HEK293T (cell line): ENCODE data around the gene TOR4A.

Experiments
- CTCF ChIA-PET: fragments of 350-600 bp; formaldehyde crosslinking; extraction: SDS; loops from one replicate; lab custom pipeline; 2021; ENCODE audit warnings: antibody characterized with exemption, inconsistent platforms; lab: Yijun Ruan, JAX
- POLR2A ChIA-PET: fragments of 350-600 bp; formaldehyde crosslinking; extraction: SDS; loops from one replicate; lab custom pipeline; 2020; ENCODE audit warnings: antibody characterized with exemption, inconsistent platforms; lab: Yijun Ruan, JAX
- DNase-seq: peaks from one replicate; pipeline ENCODE4 v3.0.0; 2012; ENCODE audit warnings: mixed read lengths; ENCODE audit errors: extremely low spot score
- ARNT ChIP-seq: fragments of 450-650 bp; IDR thresholded peaks from 2 replicates; pipeline ENCODE4 v1.6.1; 2017; ENCODE audit warnings: mild to moderate bottlenecking
- BHLHE40 ChIP-seq: fragments of 450-650 bp; IDR thresholded peaks from 2 replicates; pipeline ENCODE4 v1.6.1; 2016; ENCODE audit warnings: mild to moderate bottlenecking, moderate library complexity, borderline replicate concordance
- CTBP1 ChIP-seq: fragments of 450-650 bp; IDR thresholded peaks from 2 replicates; pipeline ENCODE4 v1.6.1; 2016; ENCODE audit warnings: borderline replicate concordance
- ELF4 ChIP-seq: fragments of 450-650 bp; IDR thresholded peaks from 2 replicates; pipeline ENCODE4 v1.6.1; 2017; ENCODE audit warnings: antibody characterized with exemption
- FOXA1 ChIP-seq: fragments of 450-650 bp; IDR thresholded peaks from 2 replicates; pipeline ENCODE4 v1.6.1; 2016; ENCODE audit warnings: mild to moderate bottlenecking
- FOXK2 ChIP-seq: fragments of 450-650 bp; IDR thresholded peaks from 2 replicates; pipeline ENCODE4 v1.6.1; 2016; ENCODE audit warnings: mild to moderate bottlenecking
- FOXM1 ChIP-seq: fragments of 450-650 bp; IDR thresholded peaks from 2 replicates; pipeline ENCODE4 v1.6.1; 2017; ENCODE audit warnings: mild to moderate bottlenecking, borderline replicate concordance
- HDGF ChIP-seq: fragments of 450-650 bp; IDR thresholded peaks from 2 replicates; pipeline ENCODE4 v1.6.1; 2017; ENCODE audit warnings: antibody characterized with exemption, borderline replicate concordance
- L3MBTL2 ChIP-seq: fragments of 450-650 bp; conservative IDR thresholded peaks from 2 replicates; pipeline ENCODE4 v1.6.1; 2016; ENCODE audit warnings: mild to moderate bottlenecking
- LEF1 ChIP-seq: fragments of 450-650 bp; IDR thresholded peaks from 2 replicates; pipeline ENCODE4 v1.6.1; 2017; ENCODE audit warnings: mild to moderate bottlenecking, borderline replicate concordance
- NFRKB ChIP-seq: fragments of 450-650 bp; IDR thresholded peaks from 2 replicates; pipeline ENCODE4 v1.6.1; 2016; ENCODE audit warnings: mild to moderate bottlenecking, moderate library complexity
- PKNOX1 ChIP-seq: fragments of 450-650 bp; IDR thresholded peaks from 2 replicates; pipeline ENCODE4 v1.6.1; 2016
- SP1 ChIP-seq: fragments of 450-650 bp; IDR thresholded peaks from 2 replicates; pipeline ENCODE4 v1.6.1; 2017
- SUZ12 ChIP-seq: fragments of 450-650 bp; IDR thresholded peaks from 2 replicates; pipeline ENCODE4 v1.6.1; 2016; ENCODE audit warnings: mild to moderate bottlenecking
- TARDBP ChIP-seq: fragments of 450-650 bp; IDR thresholded peaks from 2 replicates; pipeline ENCODE4 v1.6.1; 2016
- ZNF384 ChIP-seq: fragments of 450-650 bp; IDR thresholded peaks from 2 replicates; pipeline ENCODE4 v1.6.1; 2016

TOR4A gene

GRCh38 chr9:137277329-137278041 lies at the start of gene TOR4A:
TSS of gene TOR4A (plus strand) at chr9:137277726. CDS start at chr9:137278690, 964 bp downstream.
- TF ChIP-seq SP1 (no peak), FOXA1 (no peak), ELF4 (no peak), NFRKB (no peak), FOXK2 (no peak), SUZ12 (no peak), TARDBP (no peak), ARNT (no peak), CTBP1 (no peak), ZNF384 (no peak), BHLHE40 (no peak), LEF1 (no peak), HDGF (no peak), PKNOX1 (no peak)
- CTCF ChIA-PET = no interaction called here
- no peak for DNase-seq
- POLR2A ChIA-PET = no interaction called here

GRCh38 chr9:137227853-137228505 lies 49.5 kb upstream of the TOR4A start:
- ChIA-PET POLR2A (interaction anchor here (1.0 to 1.8 kb wide), 3 partner anchors 27 to 141 kb away, joined by 3 to 5 read pairs (median 4); partner anchors contain the start of genes MAN1B1 and TPRN), CTCF (interaction anchor here (0.6 to 1.7 kb wide), 4 partner anchors 9 to 97 kb away, joined by 3 to 9 read pairs (median 6); no protein-coding TSS in a partner anchor)
- TF ChIP-seq FOXK2 (no peak), L3MBTL2 (no peak), FOXM1 (no peak), HDGF (no peak), ELF4 (no peak), ARNT (no peak), LEF1 (no peak), SUZ12 (no peak), TARDBP (no peak)
- DNase-seq = no peak

GRCh38 chr9:137228506-137228967 lies 49.0 kb upstream of the TOR4A start:
- DNase-seq = no peak
- TF ChIP-seq SUZ12 = no peak
- ChIA-PET POLR2A (no interaction called here), CTCF (interaction anchor here (1.7 kb wide), 1 partner anchor 8 kb away, joined by 7 read pairs; no protein-coding TSS in a partner anchor)

- POLR2A ChIA-PET = interaction anchor here (0.9 kb wide), 1 partner anchor 27 kb away, joined by 4 read pairs; no protein-coding TSS in a partner anchor
- CTCF ChIA-PET = no interaction called here
- no peak for TF ChIP-seq SP1
- no peak for TF ChIP-seq ELF4
- TF ChIP-seq LEF1 = no peak
- no peak for TF ChIP-seq FOXK2
- TF ChIP-seq FOXM1 = no peak
- TF ChIP-seq BHLHE40 = no peak
- TF ChIP-seq TARDBP = no peak
- TF ChIP-seq NFRKB = no peak
- no peak for TF ChIP-seq ZNF384
- no peak for TF ChIP-seq FOXA1
- no peak for TF ChIP-seq CTBP1
- no peak for TF ChIP-seq L3MBTL2
- no peak for TF ChIP-seq SUZ12
- no peak for TF ChIP-seq PKNOX1
- no peak for TF ChIP-seq ARNT
- TF ChIP-seq HDGF = no peak
- DNase-seq = no peak
Measured at GRCh38 chr9:137228968-137229896, 48.3 kb upstream of the TOR4A start.

- ChIA-PET CTCF (no interaction called here), POLR2A (interaction anchor here (0.9 kb wide), 1 partner anchor 26 kb away, joined by 4 read pairs; no protein-coding TSS in a partner anchor)
- no peak for TF ChIP-seq FOXK2
- no peak for TF ChIP-seq FOXA1
- no peak for TF ChIP-seq SP1
- TF ChIP-seq TARDBP = no peak
- no peak for TF ChIP-seq NFRKB
- no peak for TF ChIP-seq CTBP1
- TF ChIP-seq HDGF = no peak
- TF ChIP-seq ELF4 = no peak
- no peak for TF ChIP-seq PKNOX1
- TF ChIP-seq BHLHE40 = no peak
- no peak for TF ChIP-seq ARNT
- TF ChIP-seq L3MBTL2 = no peak
- TF ChIP-seq LEF1 = no peak
- no peak for TF ChIP-seq SUZ12
- TF ChIP-seq FOXM1 = no peak
- TF ChIP-seq ZNF384 = no peak
Measured at GRCh38 chr9:137229903-137230704, 47.4 kb upstream of the TOR4A start.

More at GRCh38 chr9:137229903-137230704, 47.4 kb upstream of the TOR4A start:
- no peak for DNase-seq
